Measurements from ENCODE around the gene SLC16A2. TPM values are rescaled to one million over a fixed set of nuclear protein-coding genes. Genes with fewer than 3 reads are reported as not detected.
A peak's percentile ranks its signal among the peaks of the same experiment; 100 is the strongest.
"Not testable (repeated sequence)": the region's sequence is repeated elsewhere in the genome, so short reads cannot be mapped to it uniquely, and the experiment has no call there.

Gene SLC16A2
- total RNA-seq, 1 experiment from 2014 or later, result 0.53 TPM

DNA sequence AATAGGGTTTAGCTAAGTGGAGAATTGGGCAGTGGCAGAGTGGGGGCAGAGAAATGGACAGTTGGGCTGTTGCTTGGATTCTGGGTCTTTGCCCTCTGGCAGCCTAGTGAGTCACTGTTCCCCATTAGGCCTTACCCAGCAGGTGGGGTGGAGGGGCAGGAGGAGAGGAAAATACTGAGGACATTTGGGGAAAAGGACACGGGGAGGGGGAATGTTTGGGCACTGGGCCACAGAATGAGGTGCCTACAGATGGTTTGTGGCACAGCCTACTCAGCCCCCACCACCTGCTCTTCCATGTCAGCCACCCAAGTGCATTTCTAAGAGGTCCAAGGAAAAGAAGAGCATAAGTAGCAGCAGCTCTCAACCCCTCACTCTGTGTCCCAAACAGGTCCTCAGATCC is 13.0 kb downstream of the SLC16A2 start:
- DNase-seq (ENCODE audit: low read depth, low spot score), result no peak
- in situ Hi-C loops (cut with HindIII; ENCODE audit: low pct_unique_long_range_greater_than_20kb, low sequenced_read_pairs), result no loop called here

DNA sequence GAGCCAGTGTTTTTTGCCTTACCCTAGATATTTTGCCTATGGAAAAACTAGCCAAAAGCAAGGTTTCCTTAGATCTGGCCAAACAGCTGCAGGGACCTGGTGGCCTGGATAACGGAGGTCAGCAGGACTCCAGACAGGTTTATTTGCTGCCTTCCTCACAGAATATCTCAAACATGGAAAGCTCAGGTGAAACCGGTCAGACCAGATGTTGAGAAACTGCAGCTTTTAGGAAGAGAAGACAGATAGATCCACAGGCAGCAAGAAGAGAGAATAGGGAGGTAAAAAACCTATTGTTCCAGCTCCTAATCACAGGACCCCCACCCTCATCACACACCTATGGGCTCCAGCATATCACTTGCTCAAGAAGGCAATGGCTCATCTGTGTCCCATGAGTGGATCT is 16.2 kb downstream of the SLC16A2 start:
- in situ Hi-C loops (cut with HindIII; ENCODE audit: low pct_unique_long_range_greater_than_20kb, low sequenced_read_pairs), result no loop called here

DNA sequence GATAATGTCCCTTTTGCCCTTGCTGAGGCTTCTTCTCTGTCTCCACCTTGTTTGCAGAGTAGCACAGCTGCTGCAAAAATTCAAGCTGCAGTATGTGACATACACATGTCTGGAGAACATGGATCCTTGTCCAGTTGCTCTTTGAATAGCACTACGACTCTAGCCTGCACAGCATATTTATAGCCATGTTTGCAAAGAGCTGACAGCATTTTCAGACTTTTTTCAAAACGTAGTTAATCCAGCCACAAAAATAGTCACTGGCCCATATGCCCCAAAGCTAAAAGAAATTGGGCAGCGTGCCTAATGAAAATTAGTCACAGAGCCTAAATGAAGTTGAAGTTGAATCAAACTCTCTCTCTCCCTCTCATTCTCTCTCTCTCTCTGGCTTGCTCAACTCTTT is 17.5 kb downstream of the SLC16A2 start:
- in situ Hi-C loops (cut with HindIII; ENCODE audit: low pct_unique_long_range_greater_than_20kb, low sequenced_read_pairs), result no loop called here
- DNase-seq (ENCODE audit: low read depth, low spot score), result no peak

More for the DNA sequence above, 16.2 kb downstream of the SLC16A2 start:
- DNase-seq (ENCODE audit: low read depth, low spot score), result no peak

DNA sequence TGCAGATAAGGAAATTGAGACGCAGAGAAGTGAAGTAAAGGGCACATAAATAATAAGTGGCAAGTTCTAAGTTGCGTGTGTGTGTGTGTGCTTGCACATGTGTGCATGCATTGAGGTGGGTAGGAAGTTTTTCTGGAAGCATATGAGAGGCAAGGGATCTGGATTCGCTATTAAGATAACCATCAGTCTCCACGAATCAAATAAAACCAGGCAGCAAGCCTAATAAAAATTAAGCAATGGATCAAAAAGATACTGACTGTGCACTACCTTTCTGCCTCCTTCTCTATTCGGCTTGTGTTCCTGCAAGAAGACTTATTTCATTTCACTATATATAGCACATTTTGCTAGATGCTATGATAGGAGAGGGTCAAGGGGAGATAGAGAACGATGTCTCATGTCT is 23.8 kb downstream of the SLC16A2 start:
- DNase-seq (ENCODE audit: low read depth, low spot score), result no peak
- in situ Hi-C loops (cut with HindIII; ENCODE audit: low pct_unique_long_range_greater_than_20kb, low sequenced_read_pairs), result no loop called here

DNA sequence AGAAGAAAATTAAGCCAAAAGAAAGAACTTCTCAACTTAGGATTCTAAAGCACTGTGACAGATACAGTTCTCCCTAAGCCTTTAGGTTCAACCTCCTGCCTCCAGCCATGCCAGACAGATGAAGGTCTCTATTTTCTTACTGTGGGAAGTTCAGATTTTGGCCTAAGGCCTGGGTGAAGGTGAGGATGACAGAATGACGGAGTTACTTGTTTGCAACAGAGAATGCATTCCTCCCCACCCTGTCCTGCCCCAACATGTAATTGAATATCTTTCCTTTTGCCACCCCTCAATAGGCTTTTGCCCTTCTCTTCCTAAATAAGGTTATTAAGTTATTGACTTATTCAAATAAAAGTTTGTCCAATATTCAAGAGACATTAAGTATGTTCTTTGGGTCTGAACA is 25.6 kb downstream of the SLC16A2 start:
- no peak for DNase-seq (ENCODE audit: low read depth, low spot score)
- in situ Hi-C loops (cut with HindIII; ENCODE audit: low pct_unique_long_range_greater_than_20kb, low sequenced_read_pairs), result no loop called here

DNA sequence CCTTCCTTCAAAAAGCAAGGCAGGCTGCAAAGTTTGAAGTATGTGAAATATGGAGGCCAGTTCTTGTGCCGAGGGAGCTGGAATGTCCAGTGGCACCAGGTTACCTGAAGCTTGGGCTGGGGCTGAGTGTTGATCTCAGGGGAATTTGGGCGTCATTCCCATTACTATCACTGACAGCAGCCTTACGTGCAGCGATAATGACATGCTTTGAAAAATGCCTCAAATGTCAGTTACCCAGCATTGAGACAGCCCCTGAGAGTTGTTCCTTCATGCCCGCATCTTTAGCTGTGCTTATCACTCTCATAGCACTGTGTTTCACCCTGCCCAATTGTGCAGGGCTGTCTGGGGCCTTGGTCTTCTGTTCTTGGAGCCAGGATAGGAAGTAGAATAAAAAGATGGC is 27.4 kb downstream of the SLC16A2 start:
- no peak for DNase-seq (ENCODE audit: low read depth, low spot score)
- in situ Hi-C loops (cut with HindIII; ENCODE audit: low pct_unique_long_range_greater_than_20kb, low sequenced_read_pairs), result no loop called here

DNA sequence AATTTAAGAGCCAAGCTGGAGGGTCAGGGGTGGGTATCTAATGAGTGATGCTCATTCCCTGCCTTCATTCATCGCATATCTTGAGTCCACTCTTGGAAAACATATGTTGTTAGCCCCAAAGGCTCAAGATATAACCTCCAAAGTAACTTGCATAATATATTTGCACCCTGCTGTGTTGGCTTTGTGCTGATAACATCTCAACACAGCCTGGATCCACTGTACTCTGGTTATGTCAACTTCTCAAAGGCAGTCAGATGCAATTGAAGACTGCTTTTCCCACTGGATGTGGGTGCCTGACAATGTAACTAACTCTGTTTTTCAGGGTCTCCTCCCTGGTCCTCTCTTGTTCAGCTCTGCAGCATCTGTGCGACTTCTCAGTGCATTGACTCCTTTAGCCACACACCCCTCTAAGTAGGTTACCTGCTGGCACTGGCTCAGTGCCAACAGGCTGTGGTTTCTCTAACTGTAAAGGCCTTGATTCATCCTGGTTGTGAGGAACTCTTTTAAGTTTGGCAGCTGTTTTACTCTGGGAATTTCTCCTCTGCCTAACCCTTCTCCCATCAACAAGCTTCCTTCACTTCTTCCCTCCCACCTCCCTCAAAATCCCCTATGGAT is 28.1 kb downstream of the SLC16A2 start:
- in situ Hi-C loops (cut with HindIII; ENCODE audit: low pct_unique_long_range_greater_than_20kb, low sequenced_read_pairs), result no loop called here
- no peak for DNase-seq (ENCODE audit: low read depth, low spot score)

DNA sequence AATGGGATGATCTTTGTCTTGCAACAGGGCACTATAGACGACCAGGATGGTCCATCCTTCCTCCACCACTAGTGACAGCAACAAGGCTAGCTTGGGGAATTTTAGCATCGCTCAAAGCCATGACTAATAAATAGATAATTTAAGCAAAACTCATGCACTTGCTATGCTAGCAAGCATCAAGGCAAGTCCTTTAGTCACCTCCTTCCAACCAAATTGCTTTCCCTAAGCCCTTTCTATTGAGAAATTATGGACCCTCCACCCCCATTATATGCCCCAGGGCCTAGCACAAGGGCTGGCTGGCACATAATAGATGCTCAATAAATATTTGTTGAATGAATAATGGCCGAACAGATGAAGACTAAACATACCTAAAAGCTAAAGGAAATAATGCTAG is 28.6 kb downstream of the SLC16A2 start:
- in situ Hi-C loops (cut with HindIII; ENCODE audit: low pct_unique_long_range_greater_than_20kb, low sequenced_read_pairs), result no loop called here
- no peak for DNase-seq (ENCODE audit: low read depth, low spot score)

DNA sequence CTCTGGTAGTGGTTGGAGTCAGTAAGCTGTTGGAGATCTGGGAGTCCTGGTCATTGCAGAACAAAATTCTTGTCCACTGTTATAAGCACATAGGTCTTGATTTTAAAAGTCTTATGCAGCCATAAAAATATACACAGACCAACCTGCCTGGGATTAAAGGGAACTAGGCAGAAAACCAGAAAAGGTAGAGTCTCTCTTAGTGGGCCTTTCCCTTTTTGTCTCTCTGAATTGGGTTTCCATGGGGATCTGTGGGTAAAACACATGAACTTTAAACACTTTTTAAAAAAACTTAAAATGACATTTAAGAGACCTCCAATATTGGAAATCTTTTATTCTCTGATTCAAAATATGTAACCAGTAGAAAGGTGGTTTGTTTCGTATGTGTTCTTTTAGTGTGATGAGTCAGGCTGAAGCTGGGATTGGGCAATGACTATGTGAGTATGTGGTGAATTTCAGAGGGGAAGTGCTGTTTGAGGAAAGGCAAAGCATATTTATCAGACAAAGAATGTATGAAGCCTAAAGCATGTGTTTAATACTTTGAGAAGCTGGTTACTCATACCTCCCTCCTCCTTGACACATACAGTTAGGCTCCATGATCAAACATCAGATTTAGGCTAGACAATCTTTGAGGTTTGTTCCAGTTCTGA is 29.6 kb downstream of the SLC16A2 start:
- no peak for DNase-seq (ENCODE audit: low read depth, low spot score)

DNA sequence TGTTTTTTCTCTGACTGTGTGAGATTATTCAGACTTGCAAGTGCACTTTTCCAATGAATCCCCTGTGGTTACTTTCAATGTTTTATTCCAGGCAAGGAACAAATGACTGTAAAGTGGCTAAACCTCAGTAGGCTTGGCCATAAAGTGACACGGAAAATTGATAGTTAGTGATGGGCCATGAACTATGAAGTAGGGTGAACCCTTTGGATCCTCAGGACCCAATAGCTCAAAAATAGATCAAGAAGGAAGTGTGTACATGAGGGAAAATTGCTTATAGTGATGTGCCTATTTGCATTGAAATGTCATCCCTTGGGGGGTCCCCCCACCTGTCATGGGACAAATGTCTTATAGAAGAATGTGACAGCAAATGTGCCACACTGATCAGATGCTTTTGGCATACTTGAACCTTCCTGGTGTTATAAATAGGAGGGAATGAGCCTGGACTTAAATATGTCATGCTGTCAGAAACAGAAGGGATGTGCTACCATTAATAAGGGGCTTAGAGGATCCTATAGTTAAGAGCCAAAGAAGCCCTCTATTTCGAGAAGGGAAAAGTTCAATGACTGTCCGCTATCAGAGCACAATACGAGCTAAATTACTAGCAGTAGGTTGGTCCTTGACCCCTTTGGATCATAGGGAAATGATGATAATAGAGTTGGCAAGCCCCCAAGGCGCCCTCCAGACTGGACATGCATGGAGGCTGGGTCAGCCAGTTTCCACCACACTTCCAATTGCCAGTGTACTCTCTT is 30.3 kb downstream of the SLC16A2 start:
- in situ Hi-C loops (cut with HindIII; ENCODE audit: low pct_unique_long_range_greater_than_20kb, low sequenced_read_pairs), result no loop called here
- no peak for DNase-seq (ENCODE audit: low read depth, low spot score)

More for the DNA sequence above, 29.6 kb downstream of the SLC16A2 start:
- in situ Hi-C loops (cut with HindIII; ENCODE audit: low pct_unique_long_range_greater_than_20kb, low sequenced_read_pairs), result no loop called here

DNA sequence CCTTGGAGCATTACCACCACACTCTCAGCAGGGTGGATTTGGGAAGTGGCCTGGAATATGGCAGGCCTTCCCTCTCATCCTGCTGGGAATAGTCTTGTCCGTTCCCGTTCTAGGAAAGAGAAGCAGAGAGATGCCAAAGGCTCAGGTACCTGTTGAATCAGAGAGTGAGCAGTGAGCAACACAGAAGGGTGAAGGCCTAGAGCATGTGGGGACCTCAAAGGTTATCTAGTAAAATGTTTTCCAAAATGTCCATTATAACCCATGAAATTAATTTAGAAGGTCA is 30.8 kb downstream of the SLC16A2 start:
- no peak for DNase-seq (ENCODE audit: low read depth, low spot score)
- in situ Hi-C loops (cut with HindIII; ENCODE audit: low pct_unique_long_range_greater_than_20kb, low sequenced_read_pairs), result no loop called here

DNA sequence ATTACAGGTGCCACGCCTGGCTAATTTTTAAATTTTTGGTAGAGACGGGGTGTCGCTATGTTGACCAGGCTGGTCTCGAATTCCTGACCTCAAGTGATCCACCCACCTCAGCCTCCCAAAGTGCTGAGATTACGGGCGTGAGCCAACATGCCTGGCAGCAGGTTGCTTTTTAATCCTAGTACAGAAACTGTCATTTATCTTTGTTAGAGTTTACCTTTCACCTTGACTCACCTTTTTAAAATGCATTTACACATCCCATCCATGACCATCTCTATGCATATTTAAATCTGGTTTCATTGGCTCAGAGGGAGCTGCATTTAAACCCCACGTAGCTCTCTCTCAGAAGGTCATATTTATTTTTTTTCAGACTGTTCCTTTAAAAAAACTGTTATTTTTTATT is 31.9 kb downstream of the SLC16A2 start:
- DNase-seq (ENCODE audit: low read depth, low spot score), result no peak
- in situ Hi-C loops (cut with HindIII; ENCODE audit: low pct_unique_long_range_greater_than_20kb, low sequenced_read_pairs), result no loop called here

DNA sequence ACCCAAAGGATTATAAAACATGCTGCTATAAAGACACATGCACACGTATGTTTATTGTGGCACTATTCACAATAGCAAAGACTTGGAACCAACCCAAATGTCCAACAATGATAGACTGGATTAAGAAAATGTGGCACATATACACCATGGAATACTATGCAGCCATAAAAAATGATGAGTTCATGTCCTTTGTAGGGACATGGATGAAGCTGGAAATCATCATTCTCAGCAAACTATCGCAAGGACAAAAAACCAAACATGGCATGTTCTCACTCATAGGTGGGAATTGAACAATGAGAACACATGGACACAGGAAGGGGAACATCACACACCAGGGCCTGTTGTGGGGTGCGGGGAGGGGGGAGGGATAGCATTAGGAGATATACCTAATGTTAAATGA is 32.9 kb downstream of the SLC16A2 start:
- DNase-seq (ENCODE audit: low read depth, low spot score); in situ Hi-C loops (cut with HindIII; ENCODE audit: low pct_unique_long_range_greater_than_20kb, low sequenced_read_pairs): not testable (repeated sequence)

DNA sequence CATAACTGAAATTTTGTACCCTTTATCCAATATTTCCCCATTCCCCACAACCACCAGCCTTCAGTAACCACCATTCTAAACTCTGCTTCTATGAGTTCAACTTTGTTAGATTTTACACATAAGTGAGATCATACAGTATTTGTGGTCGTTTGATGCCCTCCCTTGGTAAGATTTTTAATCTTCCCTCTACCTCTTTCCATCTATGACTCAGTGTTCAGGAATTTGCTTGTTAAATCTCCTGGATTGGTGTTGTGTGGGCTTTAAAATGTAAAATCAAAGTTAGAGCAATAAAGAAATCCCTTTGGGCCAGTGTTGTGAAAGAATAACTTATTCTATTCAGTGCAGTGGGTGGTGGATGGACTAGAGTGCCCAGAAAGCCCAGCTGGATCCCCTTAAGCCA is 37.4 kb downstream of the SLC16A2 start:
- in situ Hi-C loops (cut with HindIII; ENCODE audit: low pct_unique_long_range_greater_than_20kb, low sequenced_read_pairs), result no loop called here
- DNase-seq (ENCODE audit: low read depth, low spot score), result peak; percentile 7

DNA sequence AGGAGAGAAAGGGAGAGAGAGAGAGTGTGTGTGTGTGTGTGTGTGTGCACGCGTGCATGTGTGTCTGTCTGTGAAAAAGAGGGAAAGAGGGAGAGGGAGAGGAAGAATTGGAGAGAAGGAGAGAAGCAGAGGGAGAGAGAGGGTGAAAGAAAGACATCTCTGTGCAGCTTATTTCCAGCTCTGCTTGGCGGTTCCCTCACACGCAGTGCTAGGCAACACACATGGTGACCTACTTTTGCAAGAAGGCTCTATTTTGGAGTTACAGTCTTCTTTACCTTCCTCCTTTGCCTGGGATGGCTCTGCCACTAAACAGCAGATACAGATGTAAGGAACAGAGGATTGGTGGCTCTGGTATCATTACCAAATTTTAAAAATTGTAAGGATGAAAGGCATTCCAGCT is 40.1 kb downstream of the SLC16A2 start:
- in situ Hi-C loops (cut with HindIII; ENCODE audit: low pct_unique_long_range_greater_than_20kb, low sequenced_read_pairs), result no loop called here
- no peak for DNase-seq (ENCODE audit: low read depth, low spot score)

DNA sequence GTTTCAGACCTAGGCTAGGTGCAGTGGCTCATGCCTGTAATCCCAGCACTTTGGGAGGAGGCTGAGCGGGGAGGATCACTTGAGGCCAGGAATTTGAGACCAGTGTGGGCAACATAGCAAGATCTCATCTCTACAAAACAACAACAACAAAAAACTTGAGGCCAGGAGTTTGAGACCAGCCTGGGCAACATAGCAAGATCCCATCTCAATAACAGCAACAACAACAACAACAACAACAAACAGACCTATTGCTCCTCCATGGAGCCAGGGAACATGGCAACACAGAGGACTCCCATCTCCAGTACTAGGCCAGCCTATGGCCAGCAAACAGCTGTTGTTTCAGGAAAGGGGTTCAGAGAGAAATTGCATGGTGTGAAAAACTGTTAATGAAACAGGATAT is 43.4 kb downstream of the SLC16A2 start:
- DNase-seq (ENCODE audit: low read depth, low spot score), result no peak

DNA sequence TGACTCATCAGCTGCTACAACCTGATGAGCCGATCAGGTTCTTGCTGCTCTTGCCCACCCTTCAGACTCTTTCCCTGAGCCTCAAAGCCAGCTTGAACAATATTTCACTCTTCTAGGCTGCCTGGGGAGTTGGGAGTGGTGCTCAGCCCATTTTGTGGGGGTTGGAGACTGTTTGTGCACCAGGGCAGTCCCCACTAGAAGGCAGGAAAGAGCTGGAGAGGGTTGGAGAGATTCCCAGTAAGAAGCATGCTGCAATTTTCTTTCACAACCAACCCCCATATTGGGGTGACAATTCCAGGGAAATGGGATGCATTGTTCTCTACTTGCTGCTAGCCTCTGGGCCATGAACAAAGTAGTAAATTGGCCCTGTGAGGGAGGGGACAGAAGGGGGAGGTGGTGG is 44.1 kb downstream of the SLC16A2 start:
- no peak for DNase-seq (ENCODE audit: low read depth, low spot score)
- in situ Hi-C loops (cut with HindIII; ENCODE audit: low pct_unique_long_range_greater_than_20kb, low sequenced_read_pairs), result no loop called here

More for the DNA sequence above, 43.4 kb downstream of the SLC16A2 start:
- in situ Hi-C loops (cut with HindIII; ENCODE audit: low pct_unique_long_range_greater_than_20kb, low sequenced_read_pairs), result no loop called here

DNA sequence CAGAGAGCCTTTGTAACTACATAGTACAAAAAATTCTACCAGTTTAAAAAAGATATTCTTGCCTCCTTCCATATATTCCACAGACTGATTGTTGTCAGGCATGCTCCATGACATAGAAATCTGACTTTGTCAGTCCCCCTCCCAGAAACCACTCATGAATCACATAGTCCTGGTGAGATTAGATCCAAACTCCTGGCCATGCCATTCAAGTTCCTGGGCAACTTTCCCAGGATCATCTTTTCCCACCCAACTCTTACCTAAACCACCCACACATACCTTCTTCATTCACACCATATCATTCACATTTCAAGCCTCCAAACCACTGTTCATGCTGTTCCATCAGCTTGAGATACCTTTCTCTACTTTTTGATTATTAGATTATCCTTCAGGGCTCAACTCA is 46.4 kb downstream of the SLC16A2 start:
- no peak for DNase-seq (ENCODE audit: low read depth, low spot score)
- in situ Hi-C loops (cut with HindIII; ENCODE audit: low pct_unique_long_range_greater_than_20kb, low sequenced_read_pairs), result no loop called here

DNA sequence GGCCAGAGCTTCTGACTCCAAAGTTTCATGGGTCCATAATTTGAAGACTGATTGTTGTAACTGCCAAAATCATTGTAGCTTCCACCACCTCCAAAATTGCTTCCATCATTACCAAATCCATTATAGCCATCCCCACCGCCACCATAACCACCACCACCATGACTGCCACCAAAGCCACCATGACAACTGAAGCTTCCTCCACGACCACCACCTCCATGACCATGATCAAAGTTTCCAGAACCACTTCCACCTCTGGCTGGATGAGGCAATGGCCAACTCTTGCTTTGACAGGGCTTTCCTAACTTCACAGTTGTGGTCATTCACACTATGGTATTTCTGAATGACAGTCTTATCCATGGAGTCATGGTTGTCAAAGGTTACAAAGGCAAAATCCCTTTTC is 51.8 kb downstream of the SLC16A2 start:
- DNase-seq (ENCODE audit: low read depth, low spot score); in situ Hi-C loops (cut with HindIII; ENCODE audit: low pct_unique_long_range_greater_than_20kb, low sequenced_read_pairs): not testable (repeated sequence)
